H1 (cell line): ENCODE data around the gene CD81. TPM values are rescaled to one million over a fixed set of nuclear protein-coding genes. Genes with fewer than 3 reads are reported as not detected.

ENCODE experiments used
- ASH2L ChIP-seq: fragments of 200-600, 300-600 bp; sonication (generic); IDR thresholded peaks from one replicate; pipeline ENCODE4 v1.7.1; 2017; ENCODE audit warnings: low read length
- BCL11A ChIP-seq, 2 experiments: IDR thresholded peaks; one replicate each; pipeline ENCODE4 v1.6.1; 2011; ENCODE audit warnings: low read depth in 2 of 2, low read length in 2 of 2, mild to moderate bottlenecking in 2 of 2
- CBX8 ChIP-seq: fragments of 300-800, 300-1000 bp; sonication (generic); IDR thresholded peaks from 2 replicates; pipeline ENCODE4 v1.7.1; 2016; ENCODE audit warnings: low read depth, low read length, borderline replicate concordance
- EZH2 ChIP-seq: fragments of 200-600 bp; sonication (generic); IDR thresholded peaks from 2 replicates; pipeline ENCODE4 v1.7.1; 2012; ENCODE audit warnings: low read depth, mild to moderate bottlenecking, moderate library complexity, low read length, inconsistent platforms; ENCODE audit not compliant: severe bottlenecking
- GABPA ChIP-seq: IDR thresholded peaks from 2 replicates; pipeline ENCODE4 v1.6.1; 2011; ENCODE audit warnings: mild to moderate bottlenecking, low read length, moderate library complexity, borderline replicate concordance; ENCODE audit not compliant: insufficient read depth
- GTF2F1 ChIP-seq: IDR thresholded peaks from 2 replicates; pipeline ENCODE4 v1.6.1; 2012; ENCODE audit warnings: low read depth, low read length, improper control_type of control experiment, borderline replicate concordance
- HDAC6 ChIP-seq: IDR thresholded peaks from one replicate; pipeline ENCODE4 v1.7.1; 2012; ENCODE audit warnings: low read depth, mild to moderate bottlenecking, inconsistent platforms, low read length, moderate library complexity
- MAFK ChIP-seq: IDR thresholded peaks from 2 replicates; pipeline ENCODE4 v1.6.1; 2012; ENCODE audit warnings: low read depth, mild to moderate bottlenecking, improper control_type of control experiment, low read length
- NANOG ChIP-seq: IDR thresholded peaks from 2 replicates; pipeline ENCODE4 v1.6.1; 2011; ENCODE audit warnings: low read length, low read depth, mild to moderate bottlenecking, inconsistent platforms; ENCODE audit not compliant: insufficient read depth, poor library complexity, severe bottlenecking
- NRF1 ChIP-seq: IDR thresholded peaks from 2 replicates; pipeline ENCODE4 v1.6.1; 2011; ENCODE audit warnings: mild to moderate bottlenecking, low read depth, low read length, improper control_type of control experiment
- POLR2A ChIP-seq, 2 experiments: IDR thresholded peaks; 1 replicate in 1 of 2; 2 replicates in 1 of 2; pipeline ENCODE4 v1.6.1; 2011; ENCODE audit warnings: low read depth in 2 of 2, low read length in 2 of 2, mild to moderate bottlenecking in 2 of 2; ENCODE audit errors: control extremely low read depth in 1 of 2
- RXRA ChIP-seq: IDR thresholded peaks from 2 replicates; pipeline ENCODE4 v1.6.1; 2011; ENCODE audit warnings: low read depth, mild to moderate bottlenecking, low read length, moderate library complexity; ENCODE audit not compliant: insufficient read depth
- SIX5 ChIP-seq: IDR thresholded peaks from 2 replicates; pipeline ENCODE4 v1.6.1; 2011; ENCODE audit warnings: mild to moderate bottlenecking, low read depth, low read length
- SP2 ChIP-seq: IDR thresholded peaks from 2 replicates; pipeline ENCODE4 v1.6.1; 2012; ENCODE audit warnings: mild to moderate bottlenecking, low read length, inconsistent platforms
- TAF7 ChIP-seq: optimal IDR thresholded peaks from 2 replicates; pipeline ENCODE3; 2011; ENCODE audit warnings: low read depth, mild to moderate bottlenecking, inconsistent platforms, low read length, moderate library complexity, borderline replicate concordance
- TCF12 ChIP-seq: IDR thresholded peaks from 2 replicates; pipeline ENCODE4 v1.6.1; 2011; ENCODE audit warnings: low read depth, mild to moderate bottlenecking, low read length
- polyA plus RNA-seq, 7 experiments: library from polyadenylated mRNA; depleted of rRNA in 3 of 7; stranded (reverse) in 5 of 7; unstranded in 2 of 7; fragments of >200 nt in 5 of 7; fragments of 200-250 nt in 2 of 7; gene quantifications; 1 replicate in 5 of 7; 2 replicates in 1 of 7; 4 replicates in 1 of 7; pipeline versions ENCODE4 v1.2.1 to v1.2.3, GENCODE V29; 2011 to 2013; ENCODE audit warnings: missing spikeins in 2 of 7, mixed read lengths in 2 of 7
- total RNA-seq: library from RNA; stranded (reverse); fragmentation: NEBNext Ultra II Directional; extraction: Animal tissue kit (Norgen Biotek cat#: 25700); gene quantifications from 2 replicates; pipeline ENCODE4 v1.2.1, GENCODE V29; 2021
- TF ChIP-seq, protein P1 (sequence below): IDR thresholded peaks from 2 replicates; pipeline ENCODE4 v1.6.1; 2012; ENCODE audit warnings: low read length, inconsistent platforms
- TF ChIP-seq, protein P2 (sequence below): IDR thresholded peaks from 2 replicates; pipeline ENCODE4 v1.6.1; 2011; ENCODE audit warnings: low read length, improper control_type of control experiment
- TF ChIP-seq, protein P3 (sequence below), 3 experiments: IDR thresholded peaks; 1 replicate in 2 of 3; 2 replicates in 1 of 3; pipeline versions ENCODE4 v1.5.1 to v1.6.1; 2011; ENCODE audit warnings: low read length in 3 of 3, mild to moderate bottlenecking in 3 of 3, inconsistent platforms in 2 of 3, low read depth in 1 of 3, moderate library complexity in 1 of 3; ENCODE audit not compliant: insufficient read depth in 1 of 3; ENCODE audit errors: control extremely low read depth in 1 of 3

CD81 gene
- total and polyA plus RNA-seq, 2 of the 8 experiments (the other 6 are each of a cell fraction or from before 2014, with no cell fraction given), result 238 to 309 TPM

DNA sequence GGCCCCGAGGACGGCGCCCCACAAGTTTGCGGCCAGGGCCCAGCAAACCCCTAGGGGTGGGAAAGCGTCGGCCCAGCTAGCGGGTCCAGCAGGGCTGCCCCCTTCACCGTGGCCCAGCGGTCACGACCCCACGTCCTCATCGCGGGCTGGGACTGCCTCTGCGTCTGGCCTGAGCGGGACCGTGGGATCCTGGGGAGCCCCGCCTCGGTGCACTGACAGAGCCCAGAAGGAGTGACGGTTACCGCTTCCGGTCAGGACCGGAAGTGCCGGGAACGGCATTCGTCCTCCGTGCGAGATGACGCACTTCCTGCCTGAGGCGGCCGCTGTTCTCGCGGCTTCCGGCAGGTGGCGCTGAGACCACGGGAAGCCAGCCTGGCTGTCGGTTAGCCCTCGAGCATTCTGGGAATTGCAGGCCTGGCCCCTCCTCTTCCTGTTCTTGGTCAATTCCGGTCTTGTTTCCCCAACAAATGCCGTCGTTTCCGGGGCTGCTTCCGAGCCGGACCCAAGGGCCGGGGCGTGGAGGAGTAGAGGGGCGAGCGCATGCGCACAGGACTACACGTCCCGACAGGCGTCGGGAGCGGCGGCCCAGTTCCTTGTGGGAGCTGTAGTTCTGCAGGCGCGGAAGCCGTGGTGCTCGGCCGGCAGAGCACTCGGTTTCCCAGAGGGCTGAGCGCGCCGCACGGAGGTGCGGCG lies 23.1 kb downstream of the CD81 start, which contains the start of gene TSSC4 (continued):
- TF ChIP-seq, protein P1, sequence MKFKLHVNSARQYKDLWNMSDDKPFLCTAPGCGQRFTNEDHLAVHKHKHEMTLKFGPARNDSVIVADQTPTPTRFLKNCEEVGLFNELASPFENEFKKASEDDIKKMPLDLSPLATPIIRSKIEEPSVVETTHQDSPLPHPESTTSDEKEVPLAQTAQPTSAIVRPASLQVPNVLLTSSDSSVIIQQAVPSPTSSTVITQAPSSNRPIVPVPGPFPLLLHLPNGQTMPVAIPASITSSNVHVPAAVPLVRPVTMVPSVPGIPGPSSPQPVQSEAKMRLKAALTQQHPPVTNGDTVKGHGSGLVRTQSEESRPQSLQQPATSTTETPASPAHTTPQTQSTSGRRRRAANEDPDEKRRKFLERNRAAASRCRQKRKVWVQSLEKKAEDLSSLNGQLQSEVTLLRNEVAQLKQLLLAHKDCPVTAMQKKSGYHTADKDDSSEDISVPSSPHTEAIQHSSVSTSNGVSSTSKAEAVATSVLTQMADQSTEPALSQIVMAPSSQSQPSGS, result peak; percentile 91
- TF ChIP-seq EZH2 (no peak), RXRA (no peak), HDAC6 (no peak), MAFK (no peak), SP2 (no peak), GTF2F1 (peak; percentile 84; the same call in 1 of the 2 replicates), NANOG (no peak), BCL11A (IDR thresholded peaks at IDR 0.05; ENCODE audit: low read depth in 2 of 2, low read length in 2 of 2) (no peak), CBX8 (no peak), TAF7 (no peak), SIX5 (peak; percentile 95), NRF1 (peak; percentile 92), ASH2L (peak; percentile 33), POLR2A (IDR thresholded peaks at IDR 0.05; ENCODE audit: control extremely low read depth in 1 of 2, low read depth in 2 of 2, low read length in 2 of 2) (peak in 1 of 2 experiments; percentile 61; a peak in 1 of 3 replicates), GABPA (peak; percentile 98), TCF12 (0 out of 2 replicates have a peak, but pooled peaks have one; percentile 21)
- TF ChIP-seq, protein P2, sequence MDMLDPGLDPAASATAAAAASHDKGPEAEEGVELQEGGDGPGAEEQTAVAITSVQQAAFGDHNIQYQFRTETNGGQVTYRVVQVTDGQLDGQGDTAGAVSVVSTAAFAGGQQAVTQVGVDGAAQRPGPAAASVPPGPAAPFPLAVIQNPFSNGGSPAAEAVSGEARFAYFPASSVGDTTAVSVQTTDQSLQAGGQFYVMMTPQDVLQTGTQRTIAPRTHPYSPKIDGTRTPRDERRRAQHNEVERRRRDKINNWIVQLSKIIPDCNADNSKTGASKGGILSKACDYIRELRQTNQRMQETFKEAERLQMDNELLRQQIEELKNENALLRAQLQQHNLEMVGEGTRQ, result no peak
- TF ChIP-seq, protein P3, sequence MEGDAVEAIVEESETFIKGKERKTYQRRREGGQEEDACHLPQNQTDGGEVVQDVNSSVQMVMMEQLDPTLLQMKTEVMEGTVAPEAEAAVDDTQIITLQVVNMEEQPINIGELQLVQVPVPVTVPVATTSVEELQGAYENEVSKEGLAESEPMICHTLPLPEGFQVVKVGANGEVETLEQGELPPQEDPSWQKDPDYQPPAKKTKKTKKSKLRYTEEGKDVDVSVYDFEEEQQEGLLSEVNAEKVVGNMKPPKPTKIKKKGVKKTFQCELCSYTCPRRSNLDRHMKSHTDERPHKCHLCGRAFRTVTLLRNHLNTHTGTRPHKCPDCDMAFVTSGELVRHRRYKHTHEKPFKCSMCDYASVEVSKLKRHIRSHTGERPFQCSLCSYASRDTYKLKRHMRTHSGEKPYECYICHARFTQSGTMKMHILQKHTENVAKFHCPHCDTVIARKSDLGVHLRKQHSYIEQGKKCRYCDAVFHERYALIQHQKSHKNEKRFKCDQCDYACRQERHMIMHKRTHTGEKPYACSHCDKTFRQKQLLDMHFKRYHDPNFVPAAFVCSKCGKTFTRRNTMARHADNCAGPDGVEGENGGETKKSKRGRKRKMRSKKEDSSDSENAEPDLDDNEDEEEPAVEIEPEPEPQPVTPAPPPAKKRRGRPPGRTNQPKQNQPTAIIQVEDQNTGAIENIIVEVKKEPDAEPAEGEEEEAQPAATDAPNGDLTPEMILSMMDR (IDR thresholded peaks at IDR 0.05; ENCODE audit: control extremely low read depth in 1 of 3, insufficient read depth in 1 of 3, low read depth in 1 of 3, low read length in 3 of 3), result peak in 2 of 3 experiments; percentile 92 to 100; a peak in 3 of 4 replicates
